AG09309 (cell line): Measurements from ENCODE around the gene KRT35.
A peak's percentile ranks its signal among the peaks of the same experiment; 100 is the strongest.

Experiments
- DNase-seq: peaks from one replicate; pipeline ENCODE4 v3.0.0-alpha.2; 2010; ENCODE audit warnings: low read depth
- H3K4me3 ChIP-seq: 2 replicates; pipeline ENCODE4 v1.5.1; 2011; ENCODE audit warnings: mild to moderate bottlenecking, low read depth, low read length, moderate library complexity; ENCODE audit not compliant: control insufficient read depth
- TF ChIP-seq, protein P1 (sequence below): IDR thresholded peaks from 2 replicates; pipeline ENCODE4 v1.5.1; 2011; ENCODE audit warnings: mild to moderate bottlenecking, low read depth, low read length, inconsistent platforms; ENCODE audit not compliant: insufficient read depth, control insufficient read depth; ENCODE audit errors: missing control alignments

The KRT35 gene

DNA sequence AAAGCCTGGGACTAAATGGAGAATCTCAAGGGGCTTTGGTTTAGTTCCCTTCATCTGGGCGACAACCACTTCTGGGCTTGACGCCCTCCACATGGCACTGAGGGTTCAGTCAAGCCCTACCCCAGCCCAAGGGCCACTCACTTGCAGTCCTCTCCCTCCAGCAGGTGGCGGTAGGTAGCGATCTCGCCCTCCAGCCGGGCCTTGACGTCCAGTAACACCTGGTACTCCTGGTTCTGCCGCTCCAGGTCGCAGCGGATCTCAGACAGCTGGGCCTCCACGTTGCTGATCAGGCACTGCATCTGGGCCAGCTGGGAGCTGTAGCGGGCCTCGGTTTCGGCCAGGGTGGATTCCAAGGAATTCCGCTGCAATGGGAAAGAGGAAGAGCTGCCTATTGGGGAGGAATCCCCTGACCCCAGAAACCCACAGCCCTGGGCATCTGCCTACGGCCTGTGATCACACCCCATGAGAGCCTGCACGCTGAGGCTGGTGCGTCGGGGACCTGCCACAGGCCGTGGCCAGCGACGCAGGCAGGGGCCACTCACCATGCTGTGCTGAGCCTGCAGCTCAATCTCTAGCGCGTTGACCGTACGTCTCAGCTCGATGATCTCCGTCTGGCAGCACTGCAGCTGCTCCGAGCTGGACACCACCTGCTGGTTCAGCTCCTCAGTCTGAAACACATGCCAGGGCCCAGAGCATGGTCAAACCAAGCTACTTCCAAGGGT, 6.0 kb upstream of the KRT35 start:
- no peak overlapping the region for H3K4me3 ChIP-seq
- no peak for DNase-seq
- TF ChIP-seq, protein P1, sequence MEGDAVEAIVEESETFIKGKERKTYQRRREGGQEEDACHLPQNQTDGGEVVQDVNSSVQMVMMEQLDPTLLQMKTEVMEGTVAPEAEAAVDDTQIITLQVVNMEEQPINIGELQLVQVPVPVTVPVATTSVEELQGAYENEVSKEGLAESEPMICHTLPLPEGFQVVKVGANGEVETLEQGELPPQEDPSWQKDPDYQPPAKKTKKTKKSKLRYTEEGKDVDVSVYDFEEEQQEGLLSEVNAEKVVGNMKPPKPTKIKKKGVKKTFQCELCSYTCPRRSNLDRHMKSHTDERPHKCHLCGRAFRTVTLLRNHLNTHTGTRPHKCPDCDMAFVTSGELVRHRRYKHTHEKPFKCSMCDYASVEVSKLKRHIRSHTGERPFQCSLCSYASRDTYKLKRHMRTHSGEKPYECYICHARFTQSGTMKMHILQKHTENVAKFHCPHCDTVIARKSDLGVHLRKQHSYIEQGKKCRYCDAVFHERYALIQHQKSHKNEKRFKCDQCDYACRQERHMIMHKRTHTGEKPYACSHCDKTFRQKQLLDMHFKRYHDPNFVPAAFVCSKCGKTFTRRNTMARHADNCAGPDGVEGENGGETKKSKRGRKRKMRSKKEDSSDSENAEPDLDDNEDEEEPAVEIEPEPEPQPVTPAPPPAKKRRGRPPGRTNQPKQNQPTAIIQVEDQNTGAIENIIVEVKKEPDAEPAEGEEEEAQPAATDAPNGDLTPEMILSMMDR = peak; percentile 24

DNA sequence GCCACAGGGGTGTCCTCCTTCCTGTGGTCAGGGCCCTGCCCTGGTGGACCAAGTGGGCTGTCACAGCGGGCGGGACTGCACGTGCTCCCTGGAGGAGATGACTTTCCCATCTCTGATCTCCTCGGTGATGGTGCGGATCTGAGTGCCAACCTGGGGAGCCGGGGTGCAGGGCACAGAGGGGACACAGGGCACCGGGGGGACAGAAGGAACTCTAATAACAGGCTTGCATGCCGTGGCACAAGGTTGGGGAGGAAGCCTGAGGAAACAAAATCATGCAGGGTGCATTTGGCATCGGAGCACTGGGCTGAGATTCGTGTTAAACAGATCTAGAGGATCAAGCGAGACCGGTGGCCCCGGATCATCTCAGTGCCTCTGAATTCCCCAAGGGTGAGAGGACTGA, 5.4 kb upstream of the KRT35 start:
- TF ChIP-seq, protein P1 = no peak
- no peak overlapping the region for H3K4me3 ChIP-seq
- DNase-seq = no peak

DNA sequence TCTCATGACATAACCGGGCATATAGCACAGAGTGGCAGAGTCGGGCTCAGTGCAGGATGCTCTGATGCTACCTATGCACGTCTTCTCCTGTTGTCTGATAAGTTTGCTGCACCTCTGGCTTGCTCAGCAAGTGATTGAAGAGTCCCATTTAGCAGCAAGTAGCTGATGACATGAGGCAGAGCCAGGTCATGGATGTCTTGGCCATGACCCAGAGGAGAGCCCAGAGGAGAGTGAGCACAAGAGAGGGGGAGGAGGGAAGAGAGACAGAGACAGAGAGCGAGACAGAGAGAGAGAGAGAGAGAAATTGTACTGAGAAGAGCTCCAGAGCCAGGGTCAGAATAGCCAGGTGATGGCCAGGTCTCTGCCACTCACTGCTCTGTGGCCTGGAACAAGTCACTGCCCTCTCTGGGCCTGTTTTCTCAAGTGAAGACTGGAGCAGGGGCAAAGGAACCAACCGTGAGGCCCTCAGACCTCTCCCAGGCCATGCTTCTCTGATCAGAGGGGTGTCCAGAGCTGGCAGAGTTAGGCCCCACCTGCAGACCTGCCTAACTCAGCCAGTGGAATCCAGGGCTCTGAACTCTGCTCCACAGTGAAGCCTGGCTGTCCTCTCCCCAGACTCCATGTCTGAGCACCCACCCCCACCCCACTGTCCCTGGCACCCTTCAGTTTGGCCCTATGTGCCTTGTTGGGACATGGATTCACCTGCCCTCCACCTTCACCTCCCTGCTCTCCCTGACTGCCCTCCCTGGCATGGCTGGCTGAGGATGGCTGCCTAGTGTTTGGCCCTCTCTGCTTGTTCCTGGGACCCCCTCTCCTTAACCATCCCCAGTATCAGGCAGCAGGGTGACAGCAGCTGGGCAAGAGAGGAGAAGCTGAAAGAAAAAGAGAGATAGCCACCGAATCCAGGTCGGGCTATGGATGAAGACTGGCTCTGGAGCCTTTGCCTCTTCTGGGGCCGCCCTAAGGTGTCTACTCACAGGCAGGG, 4.3 kb upstream of the KRT35 start:
- H3K4me3 ChIP-seq = no peak overlapping the region
- DNase-seq = no peak
- TF ChIP-seq, protein P1 = no peak

- H3K4me3 ChIP-seq = no peak overlapping the region
- no peak for DNase-seq
- TF ChIP-seq, protein P1 = no peak
Observed at GRCh38 chr17:41483991-41484826, 3.3 kb upstream of the KRT35 start.

DNA sequence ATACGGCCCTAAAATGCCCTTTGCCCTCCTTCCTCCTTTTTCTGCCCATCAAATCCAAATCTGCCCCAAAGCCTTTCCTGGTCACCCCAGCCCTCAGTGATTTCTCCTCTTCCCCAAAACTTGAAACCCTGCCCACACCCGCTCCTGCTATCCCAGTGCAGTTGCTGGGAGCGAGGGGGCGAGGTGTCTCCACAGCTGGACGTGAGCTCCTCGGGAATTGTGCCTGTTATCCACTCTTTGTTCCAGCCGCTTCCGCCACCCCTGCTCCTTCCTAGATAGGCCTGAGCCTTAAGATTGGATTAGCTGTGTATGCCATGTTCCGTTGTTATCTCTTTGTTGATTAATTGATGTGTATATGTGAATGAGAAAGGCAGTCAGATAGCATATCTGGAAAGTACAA, 2.6 kb upstream of the KRT35 start:
- TF ChIP-seq, protein P1 = no peak
- no peak for DNase-seq
- no peak overlapping the region for H3K4me3 ChIP-seq

DNA sequence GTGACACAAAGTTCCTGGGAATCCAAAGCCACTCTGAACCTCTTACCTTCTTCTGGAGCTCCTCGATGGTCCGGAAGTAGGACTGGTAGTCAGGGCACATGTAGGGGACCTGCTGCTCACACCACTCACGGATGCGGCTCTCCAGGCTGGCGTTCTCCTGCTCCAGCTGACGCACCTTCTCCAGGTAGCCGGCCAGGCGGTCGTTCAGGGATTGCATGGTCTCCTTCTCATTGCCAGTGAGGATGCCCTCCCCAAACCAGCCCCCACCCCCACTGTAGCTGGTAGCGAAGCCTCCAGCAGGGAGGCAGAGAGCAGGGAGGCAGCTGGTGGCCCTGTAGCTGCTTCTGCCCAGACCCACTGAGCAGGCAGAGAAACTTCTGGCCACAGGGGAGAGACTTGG, 370 bp downstream of the KRT35 start:
- no peak overlapping the region for H3K4me3 ChIP-seq
- DNase-seq = no peak
- TF ChIP-seq, protein P1 = no peak
